ENCODE results near the gene MUC5B.
"Not testable (repeated sequence)": the region's sequence is repeated elsewhere in the genome, so short reads cannot be mapped to it uniquely, and the experiment has no call there.

Gene MUC5B

DNA sequence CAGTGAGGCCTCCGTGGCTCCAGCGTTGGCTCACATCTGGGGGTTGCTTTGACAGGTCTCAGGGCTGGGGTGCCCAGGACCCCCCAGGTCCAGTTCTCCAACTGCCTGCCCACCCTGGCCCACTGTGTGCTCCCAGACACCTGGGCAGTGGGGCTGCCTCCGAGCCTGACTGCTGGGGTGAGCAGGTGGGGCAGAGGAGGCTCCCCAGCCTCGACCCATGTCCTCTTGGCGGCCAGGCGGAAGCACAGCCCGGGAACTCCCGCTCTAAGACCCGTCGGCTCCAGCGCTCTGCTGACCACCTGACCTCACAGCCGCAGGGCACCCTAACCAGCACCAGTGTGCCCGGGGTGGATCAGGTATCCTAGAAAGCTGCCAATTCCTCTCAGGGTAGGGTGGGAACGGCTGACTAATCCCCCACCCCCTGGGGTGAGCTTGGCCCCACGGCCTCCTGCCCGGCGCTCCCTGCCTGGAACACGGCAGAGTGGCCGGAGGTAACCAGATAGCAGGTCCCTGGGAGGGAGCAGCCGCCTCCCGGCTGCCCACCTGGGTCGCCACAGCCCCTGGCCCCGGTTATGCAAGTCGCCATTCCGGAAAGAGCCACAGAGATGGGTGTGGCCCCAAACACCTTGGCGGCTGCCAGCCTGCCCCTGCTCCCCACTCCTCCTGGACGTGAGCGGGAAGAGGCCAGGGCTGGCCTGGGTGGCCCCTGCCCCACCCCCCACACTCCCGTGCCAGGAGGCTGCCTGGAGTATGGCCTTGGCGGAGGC is 19.2 kb upstream of the MUC5B start:
- no peak for DNase-seq

DNA sequence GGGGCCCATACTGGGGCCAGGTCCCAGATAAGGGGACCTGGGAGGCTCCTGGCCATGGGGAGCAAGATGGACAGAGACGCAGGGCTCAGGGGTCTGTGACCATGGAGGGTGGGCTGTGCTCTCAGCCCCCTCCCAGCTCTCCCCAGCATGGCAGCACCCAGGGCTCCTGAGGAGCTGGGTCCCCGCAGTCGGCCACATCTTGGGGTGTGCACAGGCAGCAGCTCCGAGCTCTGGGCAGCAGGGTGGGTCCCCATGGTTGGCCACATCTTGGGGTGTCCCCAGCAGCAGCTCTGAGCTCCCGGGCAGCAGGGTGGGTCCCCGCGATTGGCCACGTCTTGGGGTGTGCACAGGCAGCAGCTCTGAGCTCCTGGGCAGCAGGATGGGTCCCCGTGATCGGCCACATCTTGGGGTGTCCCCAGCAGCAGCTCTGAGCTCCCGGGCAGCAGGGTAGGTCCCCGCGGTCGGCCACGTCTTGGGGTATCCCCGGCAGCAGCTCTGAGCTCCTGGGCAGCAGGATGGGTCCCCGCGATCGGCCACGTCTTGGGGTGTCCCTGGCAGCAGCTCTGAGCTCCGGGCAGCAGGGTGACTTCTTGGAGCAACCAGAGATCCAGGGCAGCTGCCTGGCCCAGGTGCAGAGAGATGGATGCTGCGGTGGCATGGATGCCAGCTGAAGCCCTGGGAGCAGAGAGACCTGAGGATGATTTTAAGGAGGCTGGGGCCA is 18.3 kb upstream of the MUC5B start:
- no peak for DNase-seq

DNA sequence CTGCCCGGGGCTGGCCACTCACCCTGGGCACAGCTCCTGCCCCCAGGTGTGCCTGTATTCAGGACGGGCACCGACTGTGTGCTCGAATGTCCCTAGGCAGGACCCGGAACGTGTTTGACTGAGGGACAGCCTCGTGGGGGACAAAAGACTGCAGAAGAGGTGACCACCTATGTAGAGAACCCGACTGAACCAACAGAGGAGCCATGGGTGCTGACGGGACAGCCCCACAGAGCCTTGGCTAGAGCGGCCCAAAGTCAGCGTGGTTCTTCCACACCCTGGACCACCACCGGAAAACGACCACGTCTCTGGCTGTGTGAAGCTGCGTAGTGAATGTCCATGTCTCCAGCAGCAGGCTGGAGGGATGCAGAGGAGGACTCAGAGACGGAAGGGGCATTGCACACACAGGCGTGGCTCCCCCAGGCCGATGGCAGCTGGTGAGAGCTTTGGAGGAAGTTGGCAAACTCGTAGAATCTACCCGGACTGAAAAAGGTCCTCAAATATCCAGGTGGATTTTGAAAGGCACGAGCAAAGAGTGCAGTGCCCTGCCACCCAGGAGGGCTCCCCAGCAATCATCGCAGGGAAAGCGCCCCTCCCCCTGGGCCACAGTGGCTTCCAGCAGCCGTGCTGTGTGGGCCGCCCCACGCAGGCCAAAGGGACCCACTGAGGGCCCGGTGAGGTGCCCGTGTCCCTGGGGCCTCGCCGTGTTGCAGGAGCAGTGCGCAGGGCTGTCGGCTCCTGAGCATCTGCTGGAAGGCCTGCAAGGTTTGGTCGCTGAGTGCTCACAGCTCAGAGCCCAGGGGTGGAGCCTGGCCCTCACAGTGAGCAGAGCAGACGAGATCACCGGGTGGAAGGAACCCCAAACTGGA is 17.5 kb upstream of the MUC5B start:
- no peak for DNase-seq

DNA sequence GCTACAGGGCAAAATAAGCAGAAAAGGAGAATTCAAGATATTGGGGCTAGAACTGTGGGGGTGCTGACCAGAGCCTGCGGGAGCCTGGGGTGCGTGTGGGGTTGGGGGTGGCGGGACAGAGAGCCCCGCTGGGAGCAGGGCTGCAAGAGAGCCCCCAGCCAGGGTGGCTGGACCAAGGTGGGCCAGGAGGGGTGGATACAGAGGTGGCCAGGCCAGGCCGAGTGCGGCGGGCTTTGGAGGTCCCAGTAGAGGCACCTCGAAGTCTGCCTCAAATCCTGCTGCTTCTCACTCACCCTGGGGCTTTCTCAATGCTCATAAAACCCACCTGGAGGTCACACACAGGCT is 16.9 kb upstream of the MUC5B start:
- DNase-seq, result no peak

DNA sequence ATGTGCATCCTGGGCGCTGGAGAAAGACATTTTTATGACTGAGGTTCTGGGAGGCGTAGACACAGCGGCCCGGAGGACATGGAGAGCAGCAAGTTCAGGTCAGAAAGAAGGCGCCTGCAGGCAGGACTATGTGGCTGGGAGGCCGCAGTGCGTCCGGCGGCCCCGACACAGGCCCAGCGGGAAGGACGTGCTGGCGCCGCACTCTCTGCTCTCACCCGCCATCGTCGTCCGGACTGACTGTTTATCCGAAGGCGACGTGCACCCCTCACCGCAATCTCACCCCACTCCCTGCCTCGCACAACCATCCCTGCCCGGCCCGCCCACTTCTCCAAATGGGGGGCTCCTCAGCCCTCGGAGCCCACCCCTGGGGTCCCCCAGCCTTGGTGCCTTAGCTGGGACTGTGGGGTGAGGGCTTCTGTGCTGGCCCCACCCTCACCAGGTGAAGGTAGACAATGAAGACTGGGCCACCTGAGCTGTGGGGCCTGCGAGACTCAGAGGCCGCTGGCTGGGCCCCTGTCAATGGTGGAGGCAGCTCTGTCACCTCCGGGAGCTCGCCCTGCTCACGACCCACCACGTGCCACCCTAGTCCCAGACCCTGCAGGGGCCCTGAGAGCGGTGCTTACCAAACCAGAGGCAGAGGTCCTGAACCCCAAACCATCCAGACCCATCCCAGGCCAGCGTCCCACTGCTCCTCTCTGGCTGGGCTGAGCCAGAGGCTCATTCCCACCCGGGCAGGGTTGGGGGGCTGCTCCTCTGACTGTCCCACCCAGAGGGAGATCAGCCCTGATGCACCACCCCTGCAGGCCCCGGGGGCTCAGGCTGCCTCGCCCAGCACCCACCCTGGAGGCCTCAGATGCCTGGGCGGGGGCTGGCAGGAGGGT is 16.2 kb upstream of the MUC5B start:
- no peak for DNase-seq

DNA sequence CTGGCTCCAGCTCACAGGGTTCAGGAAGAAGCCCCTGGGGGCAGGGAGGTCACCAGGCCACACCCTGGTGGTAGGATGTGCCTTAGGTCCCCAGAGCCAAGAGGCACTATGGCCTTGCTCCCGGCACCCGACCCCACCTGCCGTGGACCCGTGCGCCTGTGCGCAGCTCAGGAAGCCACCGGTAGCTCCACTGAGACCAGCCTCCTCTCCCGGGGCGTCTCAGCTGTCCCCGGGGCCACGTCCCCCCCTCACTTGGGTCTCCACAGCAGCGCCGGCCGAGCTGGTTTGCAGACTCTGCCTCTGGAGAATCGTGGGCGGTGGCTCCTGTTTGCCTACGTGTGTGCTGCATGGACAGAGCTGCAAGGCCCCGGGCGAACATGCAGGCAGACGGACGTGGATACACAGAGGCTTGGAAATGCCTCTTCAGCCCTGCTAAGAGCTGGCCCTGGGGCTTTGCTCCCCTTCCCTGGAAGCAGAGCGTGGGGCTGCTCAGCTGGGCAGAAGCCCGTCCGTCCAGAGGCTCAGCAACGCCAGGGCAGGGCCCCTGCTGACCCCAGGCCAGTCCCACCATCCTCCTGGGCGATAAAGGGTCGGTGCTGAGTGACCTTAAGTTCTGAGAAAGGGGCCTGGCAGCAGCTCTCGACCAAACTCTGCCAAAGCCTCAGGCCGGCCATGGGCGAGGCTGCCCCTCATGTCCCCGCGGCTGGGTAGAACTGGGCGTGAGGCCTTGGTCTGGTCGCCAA is 15.3 kb upstream of the MUC5B start:
- DNase-seq, result no peak

DNA sequence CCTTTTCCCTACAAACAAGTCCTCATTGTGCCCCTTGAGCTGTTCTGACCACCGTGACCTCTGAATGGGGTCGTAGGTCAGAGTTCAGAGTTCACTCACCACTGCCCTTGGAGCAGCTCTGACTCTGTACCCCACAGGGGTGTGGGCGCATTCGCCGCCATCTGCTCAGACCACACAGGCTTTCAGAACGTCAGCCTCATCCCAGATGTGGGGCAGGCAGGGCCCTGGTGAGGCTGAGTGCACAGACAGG is 14.8 kb upstream of the MUC5B start:
- DNase-seq, result no peak

DNA sequence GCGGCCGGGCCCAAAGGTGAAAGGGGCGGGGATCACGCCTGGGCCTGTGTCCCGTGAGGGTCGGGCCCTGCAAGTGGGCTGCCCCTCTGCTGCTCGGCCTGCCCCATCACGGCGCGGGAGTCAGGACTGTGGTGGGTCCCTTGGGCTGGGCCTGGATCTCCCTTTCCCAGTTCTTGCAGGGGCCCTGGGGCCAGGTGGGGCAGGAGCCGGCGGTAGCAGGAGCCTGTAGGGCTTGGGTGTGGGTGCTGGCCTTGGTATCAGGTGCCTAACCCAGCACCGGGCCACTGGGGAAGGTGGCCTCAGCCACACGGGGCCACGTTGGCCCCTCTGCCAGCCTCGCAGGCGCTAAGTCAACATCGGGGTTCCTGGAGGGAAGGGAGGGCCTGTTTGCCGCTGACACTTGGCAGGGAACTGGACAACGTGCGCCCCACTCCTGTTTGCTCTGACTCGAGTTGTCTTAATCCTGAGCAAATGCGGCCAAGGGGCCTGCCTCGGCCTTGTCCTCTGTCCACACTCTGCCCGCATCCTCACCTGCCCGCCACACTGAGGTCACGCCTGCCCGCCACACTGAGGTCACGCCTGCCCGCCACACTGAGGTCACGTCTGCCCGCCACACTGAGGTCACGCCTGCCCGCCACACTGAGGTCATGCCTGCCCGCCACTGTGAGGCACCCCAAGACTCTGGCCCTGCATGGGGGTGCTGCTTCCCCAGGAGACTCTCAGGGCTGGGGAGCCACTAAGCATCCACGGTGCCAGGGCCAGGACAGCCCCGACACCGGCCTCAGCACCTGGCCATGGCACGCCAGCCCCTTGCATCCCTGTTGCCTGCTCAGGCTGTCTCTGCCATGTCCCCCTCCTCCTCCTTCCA is 14.2 kb upstream of the MUC5B start:
- DNase-seq, result no peak

DNA sequence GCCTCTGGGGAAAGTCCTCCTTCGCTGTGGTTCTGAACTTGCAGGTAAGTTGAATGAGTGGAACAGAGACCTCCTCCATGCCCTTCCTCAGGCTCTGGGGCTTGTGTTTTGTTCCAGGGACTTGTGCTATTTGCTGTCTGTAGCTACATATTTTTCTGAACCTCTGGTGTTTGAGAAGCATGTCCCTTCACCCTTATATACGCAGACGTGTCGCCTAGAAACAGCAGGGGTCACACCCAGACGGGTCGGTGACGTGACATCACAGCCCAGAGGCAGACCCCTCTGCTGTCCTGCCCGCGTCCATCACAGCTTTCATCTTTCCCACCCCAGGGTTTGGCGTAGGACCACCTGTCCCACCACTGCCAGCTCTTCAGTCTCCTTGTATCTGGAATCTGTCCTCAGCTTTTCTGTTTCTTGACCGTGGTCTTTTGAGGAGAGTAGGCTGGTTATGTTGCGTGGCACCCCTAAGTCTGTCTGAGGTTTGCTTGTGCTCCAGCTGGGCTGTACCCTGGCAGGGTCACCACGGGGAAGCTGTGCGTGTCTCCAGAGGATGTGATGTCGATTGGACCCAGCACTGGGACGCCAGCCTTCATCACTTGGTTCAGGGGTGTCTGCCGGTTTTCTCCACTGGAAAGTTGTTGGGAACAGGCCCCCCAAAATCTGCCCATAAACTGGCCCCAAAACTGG is 13.4 kb upstream of the MUC5B start:
- DNase-seq, result no peak

DNA sequence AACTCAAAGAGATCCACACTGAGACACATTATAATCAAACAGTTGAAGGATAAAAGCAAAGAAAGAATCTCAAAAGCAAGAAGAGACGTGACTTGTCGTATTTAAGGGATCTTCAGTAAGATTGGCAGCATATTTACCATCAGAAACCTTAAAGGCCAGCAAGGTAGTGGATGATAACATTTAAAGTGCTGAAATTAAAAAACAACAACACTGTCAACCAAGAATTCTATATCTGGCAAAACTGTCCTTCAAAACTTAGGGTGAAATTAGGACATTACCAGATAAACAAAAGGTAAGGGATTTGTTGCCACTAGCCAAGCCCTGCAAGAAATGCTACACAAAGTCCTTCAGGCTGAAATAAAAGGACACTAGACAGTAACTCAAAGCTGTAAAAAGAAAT is 11.0 kb upstream of the MUC5B start:
- DNase-seq, result no peak

DNA sequence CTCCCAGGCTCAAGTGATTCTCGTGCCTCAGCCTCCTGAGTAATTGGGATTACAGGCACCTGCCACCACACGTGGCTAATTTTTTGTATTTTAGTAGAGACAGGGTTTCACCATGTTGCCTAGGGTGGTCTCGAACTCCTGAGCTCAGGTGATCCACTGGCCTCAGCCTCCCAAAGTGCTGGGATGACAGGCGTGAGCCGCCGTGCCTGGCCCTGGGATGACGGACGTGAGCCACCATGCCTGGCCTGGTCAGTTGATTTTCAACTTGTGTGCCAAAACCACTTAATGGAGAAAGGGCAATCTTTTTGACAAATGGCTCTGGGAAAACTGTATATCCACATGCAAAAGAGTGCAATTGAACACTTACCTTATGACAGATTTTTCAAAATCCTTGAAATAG is 7.0 kb upstream of the MUC5B start:
- not testable (repeated sequence) for DNase-seq

DNA sequence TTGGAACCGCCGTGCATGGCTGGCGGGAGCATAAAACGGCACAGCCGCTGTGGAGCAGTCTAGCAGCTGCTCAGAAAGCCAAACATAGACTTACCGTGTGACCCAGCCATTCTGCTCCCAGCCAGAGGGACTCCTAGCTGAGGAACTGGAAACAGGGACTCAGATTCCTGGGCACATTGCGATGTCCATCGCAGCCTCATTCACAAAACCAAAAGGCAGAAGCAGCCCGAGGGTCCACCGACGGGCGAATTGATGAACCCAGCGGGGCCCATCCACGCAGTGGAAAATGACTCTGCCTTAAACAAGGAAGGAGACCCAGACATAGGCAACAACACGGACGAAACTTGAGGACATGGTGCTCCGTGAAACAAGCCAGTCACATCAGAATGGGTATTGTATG is 5.7 kb upstream of the MUC5B start:
- DNase-seq, result no peak

DNA sequence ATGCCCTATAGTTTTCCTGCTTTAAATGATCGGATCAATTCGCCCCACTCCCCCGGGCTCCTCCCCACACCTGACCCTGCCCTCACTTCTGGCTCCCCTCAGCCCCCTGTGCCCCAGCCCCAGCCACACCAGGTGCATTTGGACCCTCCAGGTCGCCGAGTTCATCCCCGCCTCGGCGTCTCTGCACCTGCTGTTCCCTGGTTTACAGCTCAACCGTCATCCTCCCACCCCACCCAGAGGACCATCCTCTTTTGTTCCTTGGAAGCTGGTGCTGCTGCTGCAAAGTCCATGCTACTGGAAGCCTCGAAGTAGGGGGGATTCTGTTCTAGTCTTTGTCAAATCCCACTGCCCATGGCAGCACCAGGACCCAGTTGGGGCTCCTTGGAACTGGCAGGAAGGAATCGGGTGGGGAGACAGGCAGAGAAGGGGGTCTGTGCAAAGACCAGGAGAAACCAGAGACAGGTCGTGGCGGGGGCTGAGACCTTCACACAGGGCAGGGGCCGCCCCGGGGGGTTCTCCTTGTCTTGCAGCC is 4.5 kb upstream of the MUC5B start:
- DNase-seq, result no peak

DNA sequence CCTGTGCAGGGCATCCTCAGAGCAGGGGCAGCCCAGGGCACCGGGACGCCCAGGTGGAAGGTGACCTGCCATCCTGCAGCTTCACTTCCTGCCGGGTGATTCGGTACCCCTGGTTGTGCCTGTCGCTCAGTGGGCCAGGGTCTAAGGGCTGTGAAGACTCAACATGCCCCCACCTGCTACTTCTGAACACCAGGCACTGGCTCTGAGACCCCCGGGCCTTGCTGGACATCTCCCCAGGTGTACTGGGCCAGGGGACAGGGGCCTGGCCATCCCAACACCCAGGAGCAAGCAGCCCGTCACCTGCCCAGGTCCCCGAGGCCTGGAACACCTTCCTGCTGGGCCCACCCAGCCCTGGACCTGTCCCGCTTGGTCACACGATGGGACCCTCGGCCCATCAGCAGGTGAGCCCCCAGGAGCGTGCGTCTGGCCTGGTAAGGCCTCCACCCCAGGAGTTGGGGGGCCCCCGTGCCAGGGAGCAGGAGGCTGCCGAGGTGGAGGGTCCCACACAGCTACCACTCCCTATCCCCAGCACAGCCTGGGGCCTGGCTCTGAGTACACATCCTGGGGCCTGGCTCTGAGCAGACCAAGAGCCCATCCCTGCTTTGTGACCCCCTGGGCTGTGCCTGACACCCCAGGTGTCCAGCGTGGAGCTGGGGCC is 3.9 kb upstream of the MUC5B start:
- no peak for DNase-seq

DNA sequence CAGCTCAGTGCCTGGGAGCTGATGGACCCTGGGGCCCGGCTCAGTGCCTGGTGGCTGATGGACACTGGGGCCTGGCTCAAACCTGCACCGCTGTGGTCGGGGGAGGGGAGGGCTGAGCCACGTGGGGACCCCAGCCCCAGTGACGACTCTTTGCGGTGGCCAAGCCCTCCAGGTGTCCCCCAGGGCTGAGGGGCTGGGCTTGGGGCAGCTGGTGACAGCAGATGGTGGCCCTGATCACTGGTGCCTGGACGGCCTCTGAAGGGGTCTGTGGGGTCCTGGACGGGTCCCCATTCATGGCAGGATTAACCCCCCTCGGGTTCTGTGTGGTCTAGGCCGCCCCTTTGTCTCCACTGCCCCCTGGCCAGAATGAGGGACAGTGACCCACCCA is 3.4 kb upstream of the MUC5B start:
- DNase-seq, result no peak

DNA sequence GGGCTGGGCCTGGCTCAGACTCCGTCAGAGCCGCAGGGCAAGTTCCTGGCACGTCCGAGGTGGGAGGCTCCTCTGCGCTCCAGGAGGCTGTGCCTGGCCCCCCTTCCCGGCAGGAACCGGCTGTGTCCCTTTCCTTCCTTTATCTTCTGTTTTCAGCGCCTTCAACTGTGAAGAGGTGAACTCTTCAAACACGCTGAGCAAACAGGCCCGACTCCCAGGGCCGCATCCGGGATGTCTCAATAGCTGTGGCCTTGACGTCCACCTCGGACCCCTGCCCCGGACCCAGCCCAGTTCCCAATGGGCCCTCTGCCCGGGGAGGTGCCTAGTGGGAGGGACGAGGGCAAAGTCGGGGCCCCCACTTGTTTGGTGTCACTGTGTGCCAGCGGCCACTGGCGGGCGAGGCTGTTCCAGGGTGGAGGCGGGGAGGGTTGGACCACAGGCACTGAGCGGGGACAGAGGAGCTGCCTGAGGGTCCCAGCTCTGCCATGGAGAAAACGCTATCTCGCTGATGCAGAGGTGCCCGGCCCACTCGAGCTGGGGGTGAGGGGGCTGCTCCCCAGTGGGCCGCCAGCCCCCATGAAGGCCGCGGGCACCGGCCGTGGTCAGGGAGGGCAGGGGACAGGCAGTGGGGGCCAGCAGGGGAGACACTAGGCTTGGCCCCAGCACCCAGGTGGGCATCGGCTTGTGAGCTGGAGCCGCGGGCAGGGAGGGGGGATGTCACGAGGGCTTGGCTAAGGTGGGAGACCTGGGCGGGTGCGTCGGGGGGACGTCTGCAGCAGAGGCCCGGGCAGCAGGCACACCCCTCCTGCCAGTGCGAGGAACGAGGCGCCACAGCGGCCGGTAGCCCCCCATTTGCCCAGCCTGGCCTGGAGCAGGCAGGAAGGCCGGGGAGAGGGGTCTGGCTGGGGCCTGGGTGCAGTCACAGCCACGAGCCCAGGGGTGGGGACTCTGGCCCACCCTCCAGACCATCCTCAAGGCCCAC is 2.7 kb upstream of the MUC5B start:
- DNase-seq, result no peak

DNA sequence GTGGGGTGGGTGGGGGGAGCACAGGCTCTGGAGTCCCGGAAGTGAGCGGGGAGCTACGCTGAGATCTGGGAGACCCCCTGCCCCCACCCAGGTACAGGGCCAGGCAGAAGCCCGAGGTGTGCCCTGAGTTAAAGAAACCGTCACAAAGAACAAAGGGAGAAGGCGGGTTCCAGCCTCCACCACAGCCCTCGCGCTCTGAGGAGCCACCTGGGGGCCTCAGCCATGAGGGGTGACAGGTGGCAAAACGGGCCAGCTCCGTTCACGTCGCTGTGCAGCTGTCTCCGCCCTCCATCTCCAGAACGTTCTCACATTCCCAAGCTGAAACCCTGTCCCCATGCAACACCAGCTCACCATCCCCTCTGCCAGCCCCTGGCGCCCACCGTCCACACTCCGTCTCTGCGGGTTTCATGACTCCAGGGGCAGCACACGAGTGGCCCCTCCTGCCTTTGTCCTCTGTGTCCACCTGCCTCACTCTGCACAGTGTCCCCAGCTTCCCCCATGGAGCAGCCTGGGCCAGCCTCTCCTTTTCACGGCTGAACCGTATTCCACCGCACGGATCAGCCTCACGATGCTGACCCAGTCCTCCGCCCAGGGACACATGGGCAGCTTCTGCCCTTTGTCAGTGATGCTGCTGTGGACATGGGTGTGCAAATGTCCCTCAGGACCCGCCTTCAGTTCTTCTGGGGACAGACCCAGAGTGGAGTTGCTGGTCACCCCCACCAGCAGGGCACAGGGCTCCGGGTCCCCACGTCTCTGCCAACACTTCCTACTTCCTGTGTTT is 1.7 kb upstream of the MUC5B start:
- DNase-seq, result no peak

DNA sequence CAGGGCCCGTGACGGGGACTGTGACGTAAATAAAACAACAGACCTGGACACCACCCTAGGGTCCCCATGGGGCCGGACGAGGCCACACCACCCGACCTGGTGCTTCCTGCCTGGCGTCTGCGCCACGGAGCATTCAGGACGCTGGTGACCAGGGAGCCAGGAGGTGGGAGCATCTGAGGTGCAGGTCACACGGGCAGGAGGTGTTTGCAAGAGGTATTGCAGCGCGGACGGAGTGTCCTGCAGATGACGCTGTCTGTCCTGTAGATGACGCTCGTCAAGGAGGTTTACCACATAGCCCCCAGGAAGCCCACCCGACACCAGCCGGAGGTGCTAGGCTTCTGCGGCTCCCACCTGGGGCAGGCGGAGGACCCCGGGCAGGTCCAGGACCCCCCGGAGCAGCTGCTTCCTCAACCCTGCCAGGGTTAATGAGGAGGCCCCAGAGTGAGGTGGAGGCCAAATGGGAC is 986 bp upstream of the MUC5B start:
- no peak for DNase-seq

Measured in activated T-cell treated with anti-CD3 and anti-CD28 coated beads, Interleukin-2, amount 50 U/mL, for 48 hours (primary cell).